ENCODE data around the gene URB1. TPM values are rescaled to one million over a fixed set of nuclear protein-coding genes. Genes with fewer than 3 reads are reported as not detected.

Gene URB1
- total and polyA plus RNA-seq, 2 experiments from 2014 or later: 7.7 to 44.1 TPM

DNA sequence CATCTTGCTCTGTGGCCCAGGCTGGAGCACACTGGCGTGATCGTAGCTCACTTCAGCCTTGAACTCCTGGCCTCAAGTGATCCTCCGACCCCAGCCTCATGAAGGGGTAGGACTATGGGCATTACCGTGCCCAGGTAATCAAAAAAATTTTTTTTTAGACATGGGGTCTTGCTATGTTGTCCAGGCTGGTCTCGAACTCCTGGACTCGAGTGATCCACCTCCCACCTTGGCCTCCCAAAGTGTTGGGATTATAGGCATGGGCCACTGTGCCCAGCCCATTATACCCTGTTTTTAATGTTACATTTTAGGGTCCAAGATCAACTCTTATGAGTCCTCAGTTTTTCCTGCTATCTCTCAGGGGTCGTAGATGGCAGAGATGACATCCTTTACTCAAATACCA lies 87.8 kb downstream of the URB1 start (continued):
- TF ChIP-seq, protein P1, sequence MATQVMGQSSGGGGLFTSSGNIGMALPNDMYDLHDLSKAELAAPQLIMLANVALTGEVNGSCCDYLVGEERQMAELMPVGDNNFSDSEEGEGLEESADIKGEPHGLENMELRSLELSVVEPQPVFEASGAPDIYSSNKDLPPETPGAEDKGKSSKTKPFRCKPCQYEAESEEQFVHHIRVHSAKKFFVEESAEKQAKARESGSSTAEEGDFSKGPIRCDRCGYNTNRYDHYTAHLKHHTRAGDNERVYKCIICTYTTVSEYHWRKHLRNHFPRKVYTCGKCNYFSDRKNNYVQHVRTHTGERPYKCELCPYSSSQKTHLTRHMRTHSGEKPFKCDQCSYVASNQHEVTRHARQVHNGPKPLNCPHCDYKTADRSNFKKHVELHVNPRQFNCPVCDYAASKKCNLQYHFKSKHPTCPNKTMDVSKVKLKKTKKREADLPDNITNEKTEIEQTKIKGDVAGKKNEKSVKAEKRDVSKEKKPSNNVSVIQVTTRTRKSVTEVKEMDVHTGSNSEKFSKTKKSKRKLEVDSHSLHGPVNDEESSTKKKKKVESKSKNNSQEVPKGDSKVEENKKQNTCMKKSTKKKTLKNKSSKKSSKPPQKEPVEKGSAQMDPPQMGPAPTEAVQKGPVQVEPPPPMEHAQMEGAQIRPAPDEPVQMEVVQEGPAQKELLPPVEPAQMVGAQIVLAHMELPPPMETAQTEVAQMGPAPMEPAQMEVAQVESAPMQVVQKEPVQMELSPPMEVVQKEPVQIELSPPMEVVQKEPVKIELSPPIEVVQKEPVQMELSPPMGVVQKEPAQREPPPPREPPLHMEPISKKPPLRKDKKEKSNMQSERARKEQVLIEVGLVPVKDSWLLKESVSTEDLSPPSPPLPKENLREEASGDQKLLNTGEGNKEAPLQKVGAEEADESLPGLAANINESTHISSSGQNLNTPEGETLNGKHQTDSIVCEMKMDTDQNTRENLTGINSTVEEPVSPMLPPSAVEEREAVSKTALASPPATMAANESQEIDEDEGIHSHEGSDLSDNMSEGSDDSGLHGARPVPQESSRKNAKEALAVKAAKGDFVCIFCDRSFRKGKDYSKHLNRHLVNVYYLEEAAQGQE (IDR thresholded peaks at IDR 0.05; ENCODE audit: unreplicated experiment): no peak
- TF ChIP-seq, protein P2, sequence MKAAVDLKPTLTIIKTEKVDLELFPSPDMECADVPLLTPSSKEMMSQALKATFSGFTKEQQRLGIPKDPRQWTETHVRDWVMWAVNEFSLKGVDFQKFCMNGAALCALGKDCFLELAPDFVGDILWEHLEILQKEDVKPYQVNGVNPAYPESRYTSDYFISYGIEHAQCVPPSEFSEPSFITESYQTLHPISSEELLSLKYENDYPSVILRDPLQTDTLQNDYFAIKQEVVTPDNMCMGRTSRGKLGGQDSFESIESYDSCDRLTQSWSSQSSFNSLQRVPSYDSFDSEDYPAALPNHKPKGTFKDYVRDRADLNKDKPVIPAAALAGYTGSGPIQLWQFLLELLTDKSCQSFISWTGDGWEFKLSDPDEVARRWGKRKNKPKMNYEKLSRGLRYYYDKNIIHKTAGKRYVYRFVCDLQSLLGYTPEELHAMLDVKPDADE (IDR thresholded peaks at IDR 0.05): no peak
- TF ChIP-seq ZNF114 (CRISPR knock-in tag; IDR thresholded peaks at IDR 0.05): no peak
- TF ChIP-seq JUNB (IDR thresholded peaks at IDR 0.05; ENCODE audit: unreplicated experiment): no peak
- no peak for TF ChIP-seq CREB1 (CRISPR knock-in tag; IDR thresholded peaks at IDR 0.05; ENCODE audit: low read depth)

DNA sequence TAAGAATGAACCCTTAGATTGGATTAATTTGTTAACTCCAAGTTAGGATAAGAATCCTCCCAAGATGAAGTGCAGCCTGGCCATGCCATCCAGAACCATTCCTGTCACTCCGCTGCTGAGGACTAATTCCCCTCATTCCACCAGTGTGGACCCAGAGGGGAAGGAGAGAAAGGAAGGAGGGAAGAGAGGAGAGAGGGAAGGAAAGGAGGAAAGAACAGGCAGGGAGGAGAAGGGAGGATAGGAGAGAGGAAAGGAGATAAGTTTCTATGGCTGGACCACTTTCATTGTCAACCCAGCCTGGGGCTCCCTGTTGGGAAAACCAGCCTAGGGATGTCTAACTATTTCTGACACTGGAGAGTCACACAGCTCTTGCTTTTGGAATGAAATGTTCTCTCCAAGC lies 89.4 kb downstream of the URB1 start:
- H3K27me3 Mint-ChIP-seq (ENCODE audit: insufficient read depth, low read depth, poor library complexity): peaks cover 7% of the 10 kb centered on the region
- Histone ChIP-seq H4K20me1 (replicated peaks; ENCODE audit: insufficient read depth) (peaks cover 3% of the 10 kb centered on the region), H2AFZ (no peak overlapping the region), H3K4me2 (no peak overlapping the region), H3K4me1 (ENCODE audit: insufficient read depth) (peaks cover 7% of the 10 kb centered on the region; the same call in 1 of the 2 replicates), H3K79me2 (replicated peaks; ENCODE audit: insufficient read depth) (no peaks in the 10 kb centered on the region), H3F3A (replicated peaks; ENCODE audit: low read depth) (peaks cover 12% of the 10 kb centered on the region; the same call in 1 of the 2 replicates), H3K9me2 (ENCODE audit: insufficient read depth) (0 out of 2 replicates have a peak, but pooled peaks cover 2% of the 10 kb centered on the region), H3K27me3 (ENCODE audit: insufficient read depth) (no peaks in the 10 kb centered on the region), H3K36me3 (ENCODE audit: insufficient read depth) (no peaks in the 10 kb centered on the region), H3K27ac (ENCODE audit: low read depth) (no peak overlapping the region), H3K4me3 (no peak overlapping the region)
- H3K36me3 Mint-ChIP-seq (ENCODE audit: low read depth): peaks cover 15% of the 10 kb centered on the region
- DNase-seq (ENCODE audit: low spot score): no peak
- ATAC-seq: no peak
- no peak overlapping the region for H3K4me3 Mint-ChIP-seq
- TF ChIP-seq STAT1 (IDR thresholded peaks at IDR 0.05; ENCODE audit: unreplicated experiment) (no peak), EZH2phosphoT487 (IDR thresholded peaks at IDR 0.05; ENCODE audit: unreplicated experiment) (no peak), NANOG (IDR thresholded peaks at IDR 0.05; ENCODE audit: borderline replicate concordance) (no peak), JUNB (IDR thresholded peaks at IDR 0.05; ENCODE audit: unreplicated experiment) (no peak), ZNF331 (CRISPR knock-in tag; IDR thresholded peaks at IDR 0.05; ENCODE audit: low read depth) (no peak), CREB1 (CRISPR knock-in tag; IDR thresholded peaks at IDR 0.05; ENCODE audit: low read depth) (no peak)
- TF ChIP-seq, protein P1 (IDR thresholded peaks at IDR 0.05; ENCODE audit: unreplicated experiment): no peak
- H3K27ac Mint-ChIP-seq: no peak overlapping the region
- no peaks in the 10 kb centered on the region for H3K9me3 Mint-ChIP-seq
- H3K4me1 Mint-ChIP-seq: peaks cover 13% of the 10 kb centered on the region
